ENCODE measurements around the gene NACC1. TPM values are rescaled to one million over a fixed set of nuclear protein-coding genes. Genes with fewer than 3 reads are reported as not detected.

The NACC1 gene
- polyA plus RNA-seq, 3 donors from 2014 or later: 1.2 to 2.8 TPM; not detected in 1

DNA sequence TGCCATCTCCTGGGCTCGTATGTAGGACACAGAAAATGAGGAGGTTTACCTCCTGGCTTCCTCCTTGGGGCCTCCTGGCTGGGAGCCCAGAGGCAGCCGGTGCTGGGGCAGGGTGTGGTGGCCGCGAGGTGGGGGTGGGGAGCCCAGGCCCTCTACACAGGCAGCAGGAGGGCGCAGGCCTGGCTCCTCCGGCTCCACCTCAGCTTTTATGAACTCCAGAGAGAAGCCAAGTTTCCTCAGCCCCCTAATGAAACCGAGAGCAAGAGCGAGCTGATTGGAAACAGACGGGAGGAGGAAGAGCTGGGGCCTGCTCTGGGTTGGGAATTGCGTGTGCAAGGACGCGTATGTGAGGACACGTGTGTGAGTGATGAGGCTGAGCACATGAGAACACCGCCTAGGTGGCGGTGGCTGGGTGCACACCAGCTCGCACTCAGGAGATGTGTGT, 38.5 kb upstream of the NACC1 start:
- DNase-seq: no peak
- peaks cover 0 to 12% (median 1%) of the 10 kb centered on the region in 3 donors for H3K27me3 Mint-ChIP-seq (ENCODE audit: low read depth in 3 of 3)
- no peaks in the 10 kb centered on the region for H3K36me3 Mint-ChIP-seq
- H3K4me1 Mint-ChIP-seq: no peaks in the 10 kb centered on the region
- no peak overlapping the region for H3K27ac Mint-ChIP-seq
- no peaks in the 10 kb centered on the region for H3K9me3 Mint-ChIP-seq
- no peak overlapping the region for H3K4me3 Mint-ChIP-seq

DNA sequence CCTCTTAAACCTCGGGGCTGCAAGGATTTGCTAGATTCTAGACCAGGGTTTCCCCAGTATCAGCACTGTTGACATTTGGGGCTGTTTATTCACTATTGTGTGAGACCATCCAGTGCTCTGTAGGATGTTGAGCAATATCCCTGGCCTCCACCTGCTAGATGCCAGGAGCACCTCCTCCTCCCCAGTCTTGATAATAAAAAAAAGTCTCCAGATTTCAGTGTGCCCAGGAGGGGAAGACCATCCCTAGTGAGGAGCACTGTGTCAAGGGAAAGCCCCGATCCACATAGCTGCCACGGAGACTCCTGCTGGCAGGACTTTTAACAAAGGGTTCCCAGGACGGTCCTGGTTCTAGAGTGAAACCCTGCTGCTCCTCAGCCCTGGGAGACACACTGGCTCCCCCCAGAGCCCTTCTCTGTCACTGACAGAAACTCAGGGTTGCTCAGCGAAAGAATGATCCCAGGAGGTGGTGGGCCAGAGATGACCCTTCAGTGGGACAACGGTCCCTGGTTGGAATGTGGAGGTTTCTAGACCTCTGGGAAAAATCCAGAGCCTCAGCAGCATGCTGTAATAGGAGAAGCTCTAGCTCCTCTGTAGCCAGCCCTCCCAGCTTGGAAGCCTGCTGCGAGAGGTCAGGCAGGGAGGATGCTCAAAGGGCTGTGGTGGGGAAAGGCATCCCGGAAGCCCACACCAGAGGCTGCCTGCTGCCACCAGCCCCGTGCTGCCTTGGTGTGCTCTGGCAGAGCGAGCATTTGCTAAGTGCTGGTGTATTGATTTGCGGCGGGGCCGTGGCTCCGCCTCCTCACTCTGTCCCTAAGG, 35.7 kb upstream of the NACC1 start:
- no peak for DNase-seq
- peaks cover 0 to 11% (median 2%) of the 10 kb centered on the region in 3 donors for H3K27me3 Mint-ChIP-seq (ENCODE audit: low read depth in 3 of 3)
- H3K9me3 Mint-ChIP-seq: no peaks in the 10 kb centered on the region
- no peak overlapping the region for H3K27ac Mint-ChIP-seq
- no peak overlapping the region for H3K4me3 Mint-ChIP-seq
- no peaks in the 10 kb centered on the region for H3K4me1 Mint-ChIP-seq
- H3K36me3 Mint-ChIP-seq: no peaks in the 10 kb centered on the region

DNA sequence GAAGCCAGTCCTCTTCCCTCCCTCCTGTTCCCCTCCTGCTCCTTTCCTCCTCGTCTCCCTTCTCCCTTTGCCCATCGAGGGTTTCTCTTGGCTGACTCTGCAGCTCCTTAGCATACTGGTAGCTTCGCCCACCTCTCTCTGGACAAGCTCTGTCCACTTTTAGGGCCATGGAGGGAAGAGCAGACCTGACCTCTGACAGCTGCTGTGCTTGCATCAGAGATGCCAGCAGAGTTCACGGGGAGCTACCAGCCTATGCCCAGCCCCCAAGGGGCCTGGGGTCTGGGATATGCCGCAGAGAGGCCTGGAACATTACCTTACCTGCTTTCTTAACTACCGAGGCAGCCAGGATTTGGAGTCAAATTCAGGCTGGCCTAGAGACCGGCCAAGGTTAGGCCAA, 35.1 kb upstream of the NACC1 start:
- H3K27ac Mint-ChIP-seq: no peak overlapping the region

DNA sequence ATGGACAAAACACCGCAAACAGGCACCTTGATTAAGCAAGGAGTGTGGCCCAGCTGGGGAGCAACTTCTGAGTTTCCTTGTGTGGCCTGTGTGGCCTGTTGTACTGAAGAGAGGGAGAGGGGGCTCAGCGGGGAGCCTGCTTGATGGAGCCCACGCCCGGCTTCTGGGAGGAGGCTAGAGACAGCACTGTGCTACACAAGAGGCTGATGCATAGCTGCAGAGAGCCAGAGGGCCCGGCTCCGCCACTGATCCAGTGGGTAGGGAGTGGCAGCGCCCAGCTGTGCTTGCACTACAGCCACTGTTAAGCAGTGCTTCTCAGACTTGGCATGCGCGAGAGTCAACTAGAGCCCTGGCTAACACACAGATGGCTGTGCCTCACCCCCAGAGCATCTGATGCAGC, 34.4 kb upstream of the NACC1 start:
- H3K36me3 Mint-ChIP-seq: no peaks in the 10 kb centered on the region
- peaks cover 2 to 11% (median 2%) of the 10 kb centered on the region in 3 donors for H3K27me3 Mint-ChIP-seq (ENCODE audit: low read depth in 3 of 3)
- H3K4me3 Mint-ChIP-seq: no peak overlapping the region
- no peak overlapping the region for H3K27ac Mint-ChIP-seq
- H3K4me1 Mint-ChIP-seq: no peaks in the 10 kb centered on the region
- no peaks in the 10 kb centered on the region for H3K9me3 Mint-ChIP-seq
- no peak for DNase-seq

More for the DNA sequence above, 35.1 kb upstream of the NACC1 start:
- Mint-ChIP-seq H3K27me3 (ENCODE audit: low read depth in 3 of 3) (peaks cover 0 to 11% (median 2%) of the 10 kb centered on the region in 3 donors), H3K36me3 (no peaks in the 10 kb centered on the region), H3K9me3 (no peaks in the 10 kb centered on the region), H3K4me3 (no peak overlapping the region), H3K4me1 (no peaks in the 10 kb centered on the region)
- DNase-seq: no peak

- Mint-ChIP-seq H3K4me3 (no peak overlapping the region), H3K36me3 (no peaks in the 10 kb centered on the region), H3K4me1 (no peaks in the 10 kb centered on the region), H3K27ac (no peak overlapping the region), H3K9me3 (no peaks in the 10 kb centered on the region), H3K27me3 (ENCODE audit: low read depth in 3 of 3) (peaks cover 2 to 9% (median 6%) of the 10 kb centered on the region in 3 donors)
- DNase-seq: no peak
Measured at GRCh38 chr19:13085666-13086065, 32.4 kb upstream of the NACC1 start.

DNA sequence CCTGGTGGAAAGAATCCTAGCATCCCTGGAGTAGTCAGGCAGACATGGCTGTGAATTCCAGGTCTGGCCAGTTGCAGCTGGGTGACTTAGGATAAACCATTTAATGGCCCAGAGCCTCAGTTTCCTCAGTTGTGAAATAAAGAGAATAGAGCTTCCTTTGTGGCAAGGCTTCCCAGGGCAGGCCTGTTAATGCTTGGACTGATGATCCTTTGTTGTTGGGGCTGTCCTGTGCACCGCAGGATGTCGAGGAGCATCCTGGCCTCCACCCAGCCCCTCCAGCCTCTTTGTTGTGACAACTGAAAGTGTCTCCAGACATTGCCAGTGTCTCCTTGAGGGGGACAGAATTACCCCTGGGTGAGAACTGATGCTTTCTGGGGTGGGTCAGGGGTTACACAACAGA, 31.7 kb upstream of the NACC1 start:
- no peaks in the 10 kb centered on the region for H3K4me1 Mint-ChIP-seq
- H3K9me3 Mint-ChIP-seq: no peaks in the 10 kb centered on the region
- no peak for DNase-seq
- H3K4me3 Mint-ChIP-seq: no peak overlapping the region
- peaks cover 2 to 9% (median 6%) of the 10 kb centered on the region in 3 donors for H3K27me3 Mint-ChIP-seq (ENCODE audit: low read depth in 3 of 3)
- no peaks in the 10 kb centered on the region for H3K36me3 Mint-ChIP-seq
- H3K27ac Mint-ChIP-seq: no peak overlapping the region

- peaks cover 2 to 9% (median 8%) of the 10 kb centered on the region in 3 donors for H3K27me3 Mint-ChIP-seq (ENCODE audit: low read depth in 3 of 3)
- DNase-seq: no peak
- no peaks in the 10 kb centered on the region for H3K9me3 Mint-ChIP-seq
- H3K4me1 Mint-ChIP-seq: no peaks in the 10 kb centered on the region
- no peak overlapping the region for H3K4me3 Mint-ChIP-seq
- H3K36me3 Mint-ChIP-seq: no peaks in the 10 kb centered on the region
- no peak overlapping the region for H3K27ac Mint-ChIP-seq
Measured at GRCh38 chr19:13087295-13087694, 30.8 kb upstream of the NACC1 start.

DNA sequence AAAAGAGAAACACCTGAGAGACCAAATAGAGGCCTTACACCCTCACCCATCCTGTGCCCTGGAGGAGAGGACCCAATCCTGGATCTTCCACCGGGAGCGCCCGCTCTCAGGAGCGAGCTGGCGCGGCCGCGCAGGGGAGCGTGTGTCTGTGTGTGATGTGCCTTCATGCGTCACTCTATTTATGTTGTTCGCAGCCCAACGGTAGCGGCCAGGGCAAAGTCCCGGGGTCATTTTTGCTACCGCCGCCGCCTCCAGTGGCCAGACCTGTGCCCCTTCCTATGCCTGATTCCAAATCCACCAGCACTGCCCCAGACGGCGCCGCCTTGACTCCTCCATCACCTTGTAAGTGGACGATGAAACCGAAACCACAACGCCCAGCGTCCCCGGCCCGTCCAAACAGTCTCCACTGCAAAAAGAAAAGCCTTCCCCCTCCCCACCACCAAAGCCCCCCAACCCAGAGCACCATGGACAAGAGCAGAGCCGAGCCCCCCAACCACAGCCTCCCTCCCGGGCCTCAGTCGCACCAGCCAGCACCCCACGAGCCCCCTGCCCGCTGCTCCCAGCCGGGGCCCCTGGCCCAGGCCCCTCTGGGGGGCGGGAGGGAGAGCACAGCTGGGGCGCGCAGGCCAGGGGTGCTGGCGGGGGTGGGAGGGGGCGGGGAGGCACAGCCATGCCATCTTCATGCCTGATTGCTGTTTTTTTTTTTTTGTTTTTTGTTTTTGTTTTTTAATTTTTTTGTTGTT, 30.1 kb upstream of the NACC1 start:
- H3K4me3 Mint-ChIP-seq: no peak overlapping the region
- H3K27me3 Mint-ChIP-seq (ENCODE audit: low read depth in 3 of 3): peaks cover 2 to 9% (median 7%) of the 10 kb centered on the region in 3 donors
- no peaks in the 10 kb centered on the region for H3K36me3 Mint-ChIP-seq
- H3K4me1 Mint-ChIP-seq: no peaks in the 10 kb centered on the region
- no peak for DNase-seq
- H3K27ac Mint-ChIP-seq: no peak overlapping the region
- no peaks in the 10 kb centered on the region for H3K9me3 Mint-ChIP-seq

GRCh38 chr19:13089139-13089856, 28.8 kb upstream of the NACC1 start:
- Mint-ChIP-seq H3K9me3 (no peaks in the 10 kb centered on the region), H3K27ac (no peak overlapping the region), H3K4me1 (no peaks in the 10 kb centered on the region), H3K4me3 (no peak overlapping the region), H3K36me3 (no peaks in the 10 kb centered on the region), H3K27me3 (ENCODE audit: low read depth in 3 of 3) (peaks cover 5 to 12% (median 6%) of the 10 kb centered on the region in 3 donors)
- no peak for DNase-seq

- no peaks in the 10 kb centered on the region for H3K36me3 Mint-ChIP-seq
- no peak for DNase-seq
- H3K4me3 Mint-ChIP-seq: no peak overlapping the region
- H3K27ac Mint-ChIP-seq: no peak overlapping the region
- H3K9me3 Mint-ChIP-seq: no peaks in the 10 kb centered on the region
- H3K4me1 Mint-ChIP-seq: no peaks in the 10 kb centered on the region
- peaks cover 8 to 17% (median 10%) of the 10 kb centered on the region in 3 donors for H3K27me3 Mint-ChIP-seq (ENCODE audit: low read depth in 3 of 3)
Measured at GRCh38 chr19:13089857-13090507, 28.1 kb upstream of the NACC1 start.

- H3K27me3 Mint-ChIP-seq (ENCODE audit: low read depth in 3 of 3): peaks cover 8 to 17% (median 10%) of the 10 kb centered on the region in 3 donors
- H3K9me3 Mint-ChIP-seq: no peaks in the 10 kb centered on the region
- DNase-seq: no peak
- H3K27ac Mint-ChIP-seq: no peak overlapping the region
- H3K4me3 Mint-ChIP-seq: no peak overlapping the region
- no peaks in the 10 kb centered on the region for H3K4me1 Mint-ChIP-seq
- H3K36me3 Mint-ChIP-seq: no peaks in the 10 kb centered on the region
Measured at GRCh38 chr19:13090511-13091231, 27.4 kb upstream of the NACC1 start.

GRCh38 chr19:13091400-13092157, 26.5 kb upstream of the NACC1 start:
- no peak for DNase-seq
- Mint-ChIP-seq H3K27me3 (ENCODE audit: low read depth in 3 of 3) (peaks cover 15 to 21% (median 18%) of the 10 kb centered on the region in 3 donors), H3K9me3 (no peaks in the 10 kb centered on the region), H3K4me3 (no peak overlapping the region), H3K27ac (no peak overlapping the region), H3K4me1 (peaks cover 4 to 7% of the 10 kb centered on the region in 2 donors), H3K36me3 (no peaks in the 10 kb centered on the region)

Measured in immature natural killer cell (primary cell).